WTC11 (cell line): ENCODE data around the gene OR52N1.

Experiments used
- CTCF ChIP-seq: fragments of 200-600 bp; IDR thresholded peaks from 2 replicates; pipeline ENCODE4 v1.8.0; 2022; ENCODE audit warnings: antibody characterized with exemption
- ERG ChIP-seq: fragments of 250-450 bp; sonication (Bioruptor Pico); IDR thresholded peaks from 2 replicates; pipeline ENCODE4 v1.8.0; 2021; ENCODE audit warnings: mild to moderate bottlenecking
- ETV6 ChIP-seq: sonication (generic); formaldehyde crosslinking; IDR thresholded peaks from 2 replicates; pipeline ENCODE4 v1.8.1; 2022; ENCODE audit warnings: mild to moderate bottlenecking, missing genetic modification reagents
- IRF2 ChIP-seq: sonication (generic); formaldehyde crosslinking; IDR thresholded peaks from 2 replicates; pipeline ENCODE4 v1.8.0; 2022; ENCODE audit warnings: low read depth, missing genetic modification reagents, borderline replicate concordance
- JAZF1 ChIP-seq: fragments of 250-450 bp; sonication (Bioruptor Pico); IDR thresholded peaks from 2 replicates; pipeline ENCODE4 v1.9.0; 2021; ENCODE audit warnings: moderate library complexity, mild to moderate bottlenecking, inconsistent platforms
- JUN ChIP-seq: sonication (generic); formaldehyde crosslinking; IDR thresholded peaks from 2 replicates; pipeline ENCODE4 v1.8.0; 2023; ENCODE audit warnings: mild to moderate bottlenecking, missing genetic modification reagents
- MLX ChIP-seq: sonication (generic); formaldehyde crosslinking; IDR thresholded peaks from 2 replicates; pipeline ENCODE4 v1.8.1; 2023; ENCODE audit warnings: mild to moderate bottlenecking, missing genetic modification reagents, moderate library complexity
- PRRX2 ChIP-seq: fragments of 250-450 bp; sonication (Bioruptor Pico); IDR thresholded peaks from 2 replicates; pipeline ENCODE4 v1.8.0; 2021; ENCODE audit warnings: mild to moderate bottlenecking
- RELA ChIP-seq: sonication (generic); formaldehyde crosslinking; IDR thresholded peaks from 2 replicates; pipeline ENCODE4 v1.8.1; 2022; ENCODE audit warnings: missing genetic modification reagents, mild to moderate bottlenecking, borderline replicate concordance
- SMAD4 ChIP-seq: sonication (generic); formaldehyde crosslinking; IDR thresholded peaks from 2 replicates; pipeline ENCODE4 v1.8.0; 2022; ENCODE audit warnings: mild to moderate bottlenecking, missing genetic modification reagents
- SOX15 ChIP-seq: fragments of 250-450 bp; sonication (Bioruptor Pico); IDR thresholded peaks from 2 replicates; pipeline ENCODE4 v1.9.0; 2021; ENCODE audit warnings: mild to moderate bottlenecking
- USF1 ChIP-seq: sonication (generic); formaldehyde crosslinking; IDR thresholded peaks from 2 replicates; pipeline ENCODE4 v1.8.0; 2022; ENCODE audit warnings: mild to moderate bottlenecking, missing genetic modification reagents
- USF2 ChIP-seq: sonication (generic); formaldehyde crosslinking; IDR thresholded peaks from 2 replicates; pipeline ENCODE4 v1.8.1; 2023; ENCODE audit warnings: mild to moderate bottlenecking, missing genetic modification reagents, moderate library complexity

- TF ChIP-seq JUN (CRISPR knock-in tag), result no peak
- TF ChIP-seq CTCF, result no peak
- TF ChIP-seq PRRX2 (CRISPR knock-in tag), result no peak
- TF ChIP-seq SOX15 (CRISPR knock-in tag), result no peak
- no peak for TF ChIP-seq RELA (CRISPR knock-in tag)
- TF ChIP-seq USF1 (CRISPR knock-in tag), result no peak
- no peak for TF ChIP-seq JAZF1 (CRISPR knock-in tag)
- TF ChIP-seq IRF2, result no peak
- no peak for TF ChIP-seq SMAD4 (CRISPR knock-in tag)
- TF ChIP-seq USF2 (CRISPR knock-in tag), result no peak
- TF ChIP-seq ETV6, result no peak
- no peak for TF ChIP-seq ERG (CRISPR knock-in tag)
- TF ChIP-seq MLX (CRISPR knock-in tag), result no peak
These were observed 24.5 kb upstream of the OR52N1 start for GRCh38 chr11:5815534-5815933.
